Measurements from ENCODE around the gene ASCC1.

Gene ASCC1

GRCh38 chr10:72095195-72095594 lies 120.9 kb downstream of the ASCC1 start:
- Histone ChIP-seq H3K79me2 (ENCODE audit: control insufficient read depth, low read length) (no peaks in the 10 kb centered on the region), H3K4me2 (ENCODE audit: low read length) (no peak overlapping the region), H3K27me3 (ENCODE audit: control insufficient read depth, low read length) (peaks cover 3% of the 10 kb centered on the region; the same call in 1 of the 2 replicates), H3K27ac (ENCODE audit: low read depth, low read length) (no peak overlapping the region), H3F3A (ENCODE audit: control insufficient read depth, insufficient read depth) (no peaks in the 10 kb centered on the region), H4K20me1 (ENCODE audit: control insufficient read depth, insufficient read depth, low read depth, low read length) (no peaks in the 10 kb centered on the region), H3K4me3 (ENCODE audit: low read length) (no peak overlapping the region), H3K4me1 (ENCODE audit: control insufficient read depth, low read length) (no peaks in the 10 kb centered on the region), H3K9me3 (ENCODE audit: control insufficient read depth, insufficient read depth, low read length) (no peaks in the 10 kb centered on the region), H3K9me2 (replicated peaks; ENCODE audit: control insufficient read depth, low read length) (no peaks in the 10 kb centered on the region), H3K36me3 (ENCODE audit: control insufficient read depth, low read length) (peaks cover 13% of the 10 kb centered on the region; the same call in 1 of the 2 replicates)
- TF ChIP-seq EZH2phosphoT487 (IDR thresholded peaks at IDR 0.05; ENCODE audit: borderline replicate concordance, low read length) (no peak), CTCF (IDR thresholded peaks at IDR 0.05; ENCODE audit: low read depth, low read length, poor library complexity, severe bottlenecking) (no peak)

GRCh38 chr10:72094574-72094973 lies 121.5 kb downstream of the ASCC1 start:
- H3K4me2 ChIP-seq (ENCODE audit: low read length): no peak overlapping the region
- TF ChIP-seq EZH2phosphoT487 (IDR thresholded peaks at IDR 0.05; ENCODE audit: borderline replicate concordance, low read length) (no peak), CTCF (IDR thresholded peaks at IDR 0.05; ENCODE audit: low read depth, low read length, poor library complexity, severe bottlenecking) (no peak)
- H3K79me2 ChIP-seq (ENCODE audit: control insufficient read depth, low read length): no peaks in the 10 kb centered on the region
- no peak overlapping the region for H3K27ac ChIP-seq (ENCODE audit: low read depth, low read length)
- H3K4me3 ChIP-seq (ENCODE audit: low read length): no peak overlapping the region
- no peaks in the 10 kb centered on the region for H3K9me3 ChIP-seq (ENCODE audit: control insufficient read depth, insufficient read depth, low read length)
- no peaks in the 10 kb centered on the region for H3F3A ChIP-seq (ENCODE audit: control insufficient read depth, insufficient read depth)
- H3K36me3 ChIP-seq (ENCODE audit: control insufficient read depth, low read length): peaks cover 13% of the 10 kb centered on the region; the same call in 1 of the 2 replicates
- peaks cover 9% of the 10 kb centered on the region for H3K27me3 ChIP-seq (ENCODE audit: control insufficient read depth, low read length)
- no peaks in the 10 kb centered on the region for H3K9me2 ChIP-seq (replicated peaks; ENCODE audit: control insufficient read depth, low read length)
- no peaks in the 10 kb centered on the region for H4K20me1 ChIP-seq (ENCODE audit: control insufficient read depth, insufficient read depth, low read depth, low read length)
- no peaks in the 10 kb centered on the region for H3K4me1 ChIP-seq (ENCODE audit: control insufficient read depth, low read length)

GRCh38 chr10:72093450-72093849 lies 122.6 kb downstream of the ASCC1 start:
- no peaks in the 10 kb centered on the region for H3K9me3 ChIP-seq (ENCODE audit: control insufficient read depth, insufficient read depth, low read length)
- H3K27me3 ChIP-seq (ENCODE audit: control insufficient read depth, low read length): peaks cover 19% of the 10 kb centered on the region
- TF ChIP-seq CTCF (IDR thresholded peaks at IDR 0.05; ENCODE audit: low read depth, low read length, poor library complexity, severe bottlenecking) (no peak), EZH2phosphoT487 (IDR thresholded peaks at IDR 0.05; ENCODE audit: borderline replicate concordance, low read length) (no peak)
- no peaks in the 10 kb centered on the region for H3K4me1 ChIP-seq (ENCODE audit: control insufficient read depth, low read length)
- H3K27ac ChIP-seq (ENCODE audit: low read depth, low read length): no peak overlapping the region
- no peaks in the 10 kb centered on the region for H3K79me2 ChIP-seq (ENCODE audit: control insufficient read depth, low read length)
- H3K4me2 ChIP-seq (ENCODE audit: low read length): no peak overlapping the region
- peaks cover 13% of the 10 kb centered on the region; the same call in 1 of the 2 replicates for H3K36me3 ChIP-seq (ENCODE audit: control insufficient read depth, low read length)
- no peaks in the 10 kb centered on the region for H4K20me1 ChIP-seq (ENCODE audit: control insufficient read depth, insufficient read depth, low read depth, low read length)
- no peaks in the 10 kb centered on the region for H3K9me2 ChIP-seq (replicated peaks; ENCODE audit: control insufficient read depth, low read length)
- no peaks in the 10 kb centered on the region for H3F3A ChIP-seq (ENCODE audit: control insufficient read depth, insufficient read depth)
- no peak overlapping the region for H3K4me3 ChIP-seq (ENCODE audit: low read length)
